NCI-H2029 (cell line): ENCODE results near the gene CAP1.

Source experiments
- DNase-seq: peaks from one replicate; lab custom pipeline; 2025; lab: John Stamatoyannopoulos, UW

Gene CAP1

GRCh38 chr1:40058453-40059337, 18.2 kb downstream of the CAP1 start:
- no peak for DNase-seq

- peak; percentile 90 for DNase-seq
Observed at GRCh38 chr1:40059338-40059959, 18.9 kb downstream of the CAP1 start.

GRCh38 chr1:40059960-40060750, 19.6 kb downstream of the CAP1 start:
- DNase-seq = no peak

GRCh38 chr1:40064797-40065499, 24.4 kb downstream of the CAP1 start:
- DNase-seq = no peak

GRCh38 chr1:40067023-40067422, 26.5 kb downstream of the CAP1 start:
- no peak for DNase-seq

- DNase-seq = no peak
Observed at GRCh38 chr1:40067851-40068250, 27.3 kb downstream of the CAP1 start.

GRCh38 chr1:40072142-40072541, 31.6 kb downstream of the CAP1 start:
- DNase-seq = no peak

- DNase-seq = no peak
Observed at GRCh38 chr1:40073062-40073461, 32.5 kb downstream of the CAP1 start.

GRCh38 chr1:40075266-40075665, 34.7 kb downstream of the CAP1 start:
- DNase-seq = no peak

GRCh38 chr1:40076895-40077312, 36.4 kb downstream of the CAP1 start:
- DNase-seq = no peak

- peak; percentile 97 for DNase-seq
Observed at GRCh38 chr1:40078512-40079333, 38.2 kb downstream of the CAP1 start.

GRCh38 chr1:40079774-40080400, 39.4 kb downstream of the CAP1 start:
- DNase-seq = no peak

- DNase-seq = no peak
Observed at GRCh38 chr1:40081871-40082270, 41.3 kb downstream of the CAP1 start.

- DNase-seq = peak; percentile 96
Observed at GRCh38 chr1:40084750-40085149, 44.2 kb downstream of the CAP1 start.

- DNase-seq = no peak
Observed at GRCh38 chr1:40090652-40091355, 50.3 kb downstream of the CAP1 start.

GRCh38 chr1:40092241-40092640, 51.7 kb downstream of the CAP1 start:
- no peak for DNase-seq

- no peak for DNase-seq
Observed at GRCh38 chr1:40092706-40093639, 52.4 kb downstream of the CAP1 start.

GRCh38 chr1:40094466-40095110, 54.1 kb downstream of the CAP1 start:
- no peak for DNase-seq
